AG04450 (cell line): ENCODE results near the gene SLC15A4. TPM values are rescaled to one million over a fixed set of nuclear protein-coding genes. Genes with fewer than 3 reads are reported as not detected.

Experiments
- CTCF ChIA-PET: fragments of 300-600, 350-600 bp; formaldehyde crosslinking; extraction: SDS; loops from one replicate; lab custom pipeline; 2022; ENCODE audit warnings: antibody characterized with exemption, inconsistent platforms; lab: Charles Lee
- POLR2A ChIA-PET: fragments of 350-600 bp; formaldehyde crosslinking; extraction: SDS; loops from one replicate; lab custom pipeline; 2021; ENCODE audit warnings: antibody characterized with exemption, inconsistent platforms; lab: Yijun Ruan, JAX
- DNase-seq: peaks from one replicate; pipeline ENCODE4 v3.0.0-alpha.2; 2011; ENCODE audit warnings: low read depth, low spot score
- H3K27ac ChIP-seq: one replicate; pipeline ENCODE4 v1.5.1; 2012; ENCODE audit warnings: low read depth, low read length, control low read depth
- H3K27me3 ChIP-seq: one replicate; pipeline ENCODE4 v1.6.0; 2012; ENCODE audit warnings: low read length; ENCODE audit not compliant: control insufficient read depth, insufficient read depth
- H3K4me3 ChIP-seq: 2 replicates; pipeline ENCODE4 v1.5.1; 2011; ENCODE audit warnings: mild to moderate bottlenecking, low read depth, low read length, control low read depth
- H3K9me3 ChIP-seq: 2 replicates; pipeline ENCODE4 v1.5.1; 2012; ENCODE audit warnings: low read length; ENCODE audit not compliant: control insufficient read depth, insufficient read depth
- CTCF ChIP-seq: IDR thresholded peaks from 2 replicates; pipeline ENCODE4 v1.5.1; 2011; ENCODE audit warnings: low read depth, low read length, control low read depth, inconsistent platforms
- polyA plus RNA-seq: library from polyadenylated mRNA; depleted of rRNA; stranded (reverse); fragments of >200 nt; gene quantifications from 2 replicates; pipeline ENCODE4 v1.2.3, GENCODE V29; 2011

Gene SLC15A4
- polyA plus RNA-seq, 1 experiment, result 21.2 TPM

- no peaks in the 10 kb centered on the region for H3K27me3 ChIP-seq
- POLR2A ChIA-PET, result no interaction called here
- DNase-seq, result no peak
- no peak for TF ChIP-seq CTCF
- no peaks in the 10 kb centered on the region; the same call in 1 of the 2 replicates for H3K9me3 ChIP-seq
- no peak overlapping the region for H3K27ac ChIP-seq
- CTCF ChIA-PET, result no interaction called here
- H3K4me3 ChIP-seq, result no peak overlapping the region
Observed at GRCh38 chr12:128787827-128788226, 35.9 kb downstream of the SLC15A4 start.

GRCh38 chr12:128786741-128787391 is 36.9 kb downstream of the SLC15A4 start:
- CTCF ChIA-PET, result no interaction called here
- DNase-seq, result no peak
- Histone ChIP-seq H3K27me3 (no peaks in the 10 kb centered on the region), H3K4me3 (no peak overlapping the region), H3K27ac (no peak overlapping the region), H3K9me3 (no peaks in the 10 kb centered on the region)
- no peak for TF ChIP-seq CTCF
- POLR2A ChIA-PET, result no interaction called here

- TF ChIP-seq CTCF, result no peak
- DNase-seq, result no peak
Observed at GRCh38 chr12:128784030-128784760, 39.6 kb downstream of the SLC15A4 start.

GRCh38 chr12:128783129-128783574 is 40.6 kb downstream of the SLC15A4 start:
- 0 out of 2 replicates have a peak overlapping the region, but pooled peaks have one; percentile 20 for H3K4me3 ChIP-seq
- H3K9me3 ChIP-seq, result peaks cover 7% of the 10 kb centered on the region; the same call in 1 of the 2 replicates
- H3K27me3 ChIP-seq, result no peaks in the 10 kb centered on the region
- POLR2A ChIA-PET, result interaction anchor here (1.1 kb wide), 1 partner anchor 41 kb away, joined by 3 read pairs; no protein-coding TSS in a partner anchor
- no peak overlapping the region for H3K27ac ChIP-seq
- no peak for DNase-seq
- CTCF ChIA-PET, result interaction anchor here (0.6 to 3.9 kb wide), 6 partner anchors 10 to 1017 kb away, joined by 3 to 33 read pairs (median 6); no protein-coding TSS in a partner anchor
- no peak for TF ChIP-seq CTCF

More at GRCh38 chr12:128784030-128784760, 39.6 kb downstream of the SLC15A4 start:
- H3K9me3 ChIP-seq, result peaks cover 7% of the 10 kb centered on the region; the same call in 1 of the 2 replicates
- ChIA-PET CTCF (interaction anchor here (0.6 to 3.9 kb wide), 3 partner anchors 9 to 1548 kb away, joined by 3 to 23 read pairs (median 3); no protein-coding TSS in a partner anchor), POLR2A (no interaction called here)
- no peaks in the 10 kb centered on the region for H3K27me3 ChIP-seq
- no peak overlapping the region for H3K4me3 ChIP-seq
- H3K27ac ChIP-seq, result no peak overlapping the region
